ENCODE measurements around the gene OR10A5. TPM values are rescaled to one million over a fixed set of nuclear protein-coding genes. Genes with fewer than 3 reads are reported as not detected.

The OR10A5 gene
- total and polyA plus RNA-seq, 2 of the 8 experiments (the other 6 are each of a cell fraction or from before 2014, with no cell fraction given): not detected

- TF ChIP-seq CHD7 (IDR thresholded peaks at IDR 0.05; ENCODE audit: insufficient replicate concordance, low read length) (no peak), SIN3A (conservative IDR thresholded peaks at IDR 0.05 in 1 of 2, IDR thresholded peaks at IDR 0.05 in 1 of 2; ENCODE audit: low read depth in 1 of 2, low read length in 2 of 2) (no peak), RNF2 (IDR thresholded peaks at IDR 0.05; ENCODE audit: borderline replicate concordance, low read depth, low read length, missing control alignments, poor library complexity, severe bottlenecking) (no peak)
Measured at GRCh38 chr11:6894097-6894496, 48.6 kb downstream of the OR10A5 start (continued).

Measured in H1 (cell line).